Suppressor macrophage (primary cell): ENCODE data around the gene PXDN.

Source experiments
- DNase-seq, 4 experiments: peaks; one replicate each; pipeline ENCODE4 v3.0.0-alpha.2; 2020 to 2022

PXDN gene

GRCh38 chr2:1751767-1752725 lies 7.7 kb upstream of the PXDN start:
- DNase-seq, result no peak

DNA sequence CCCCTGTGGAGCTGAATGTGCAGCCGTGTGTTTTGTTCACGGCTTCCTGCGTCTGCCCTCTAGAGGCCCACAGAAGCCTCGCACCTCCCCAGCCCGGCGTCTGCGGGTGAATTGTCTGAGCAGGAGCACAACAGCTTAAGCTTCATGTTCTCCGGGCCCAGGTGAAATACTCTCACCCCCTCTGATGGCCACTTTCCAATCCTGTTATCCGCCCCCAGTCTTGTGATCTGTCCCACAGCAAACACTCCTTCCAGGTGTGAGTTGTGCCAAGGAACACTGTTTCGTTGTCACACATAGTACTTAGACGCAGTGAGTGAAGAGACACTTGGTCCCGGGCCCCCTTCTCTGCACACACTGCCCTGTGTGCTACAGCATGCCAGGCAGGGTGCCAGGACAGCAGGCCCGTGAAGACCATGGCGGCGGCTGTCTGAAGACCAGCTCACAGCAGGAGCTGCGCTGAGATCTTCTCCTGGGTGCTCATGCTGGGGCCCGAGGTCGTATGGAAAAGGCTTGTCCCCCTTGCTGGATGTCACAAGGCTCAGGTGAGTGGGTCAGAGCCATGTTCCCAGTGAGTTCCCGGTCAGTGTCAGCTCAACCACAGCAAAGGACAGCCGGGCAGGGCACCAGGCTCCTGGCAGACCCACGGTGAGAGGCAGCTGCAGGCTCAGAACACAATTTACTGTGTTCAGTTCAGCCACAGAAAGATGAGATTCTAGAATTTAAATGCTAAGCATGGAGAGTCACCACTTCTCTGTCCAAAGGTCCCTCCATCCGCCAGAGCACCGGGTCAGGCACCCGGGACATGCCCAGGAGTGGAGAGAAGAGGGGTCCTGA lies 6.8 kb upstream of the PXDN start:
- peak; percentile 45 to 69 (median 52) for DNase-seq

DNA sequence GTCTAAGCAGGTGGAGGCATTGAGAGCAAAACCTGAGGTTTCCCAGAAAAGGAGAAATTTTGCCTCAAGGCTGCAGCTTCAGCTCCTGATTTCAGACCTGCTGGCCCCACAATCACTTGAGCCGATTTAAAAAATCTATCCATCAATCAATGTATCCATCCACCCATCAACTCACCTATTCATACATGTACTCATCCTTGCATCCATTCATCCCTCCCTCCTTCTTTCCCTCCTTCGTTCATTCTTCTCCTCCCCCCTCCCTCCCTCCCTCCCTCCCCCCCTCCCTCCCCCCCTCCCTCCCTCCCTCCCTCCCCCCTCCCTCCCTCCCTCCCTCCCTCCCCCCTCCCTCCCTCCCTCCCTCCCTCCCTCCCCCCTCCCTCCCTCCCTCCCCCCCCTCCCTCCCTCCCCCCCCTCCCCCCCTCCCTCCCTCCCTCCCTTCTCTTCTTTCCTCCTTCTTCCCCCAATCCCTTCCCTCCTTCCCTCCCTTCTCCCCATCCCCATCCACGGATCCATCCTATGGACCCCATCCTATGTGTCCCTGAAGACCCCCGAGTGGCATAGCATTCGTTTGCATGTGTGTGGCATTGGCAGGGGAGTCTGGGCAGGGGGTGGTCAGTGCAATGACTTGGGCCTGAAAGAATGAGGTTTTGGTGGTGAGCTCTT lies 6.1 kb upstream of the PXDN start:
- DNase-seq, result no peak

- no peak for DNase-seq
These were observed 5.3 kb upstream of the PXDN start for GRCh38 chr2:1749489-1750119.

- no peak for DNase-seq
These were observed 4.6 kb upstream of the PXDN start for GRCh38 chr2:1748741-1749488.

DNA sequence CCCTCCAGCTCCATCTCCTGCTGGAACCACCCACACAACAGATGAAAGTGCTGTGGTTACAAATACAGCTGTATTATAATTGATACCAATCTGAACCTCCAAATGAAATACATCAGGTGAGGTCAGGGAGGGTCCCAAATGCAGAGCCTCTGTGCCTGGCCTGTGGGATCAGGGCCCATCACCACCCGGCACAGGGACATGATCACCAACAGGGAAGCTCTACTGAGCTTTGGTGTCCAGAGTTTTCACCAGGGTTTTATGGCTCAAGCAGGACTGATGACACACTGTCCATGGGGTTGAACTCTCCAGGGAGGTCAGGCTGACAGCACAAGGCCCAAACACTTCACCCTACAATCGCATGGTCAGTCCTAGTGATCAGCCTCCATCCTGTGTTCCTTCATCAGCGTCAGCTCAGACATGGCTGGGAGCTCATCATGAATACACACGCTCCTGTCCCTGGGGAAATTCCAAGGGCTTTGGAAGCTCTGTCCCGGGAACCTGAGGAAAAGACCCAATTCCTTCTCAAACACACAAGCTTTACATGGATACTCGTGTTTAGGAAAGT lies 3.9 kb upstream of the PXDN start:
- no peak for DNase-seq

- DNase-seq, result no peak
These were observed 3.0 kb upstream of the PXDN start for GRCh38 chr2:1747065-1747941.

DNA sequence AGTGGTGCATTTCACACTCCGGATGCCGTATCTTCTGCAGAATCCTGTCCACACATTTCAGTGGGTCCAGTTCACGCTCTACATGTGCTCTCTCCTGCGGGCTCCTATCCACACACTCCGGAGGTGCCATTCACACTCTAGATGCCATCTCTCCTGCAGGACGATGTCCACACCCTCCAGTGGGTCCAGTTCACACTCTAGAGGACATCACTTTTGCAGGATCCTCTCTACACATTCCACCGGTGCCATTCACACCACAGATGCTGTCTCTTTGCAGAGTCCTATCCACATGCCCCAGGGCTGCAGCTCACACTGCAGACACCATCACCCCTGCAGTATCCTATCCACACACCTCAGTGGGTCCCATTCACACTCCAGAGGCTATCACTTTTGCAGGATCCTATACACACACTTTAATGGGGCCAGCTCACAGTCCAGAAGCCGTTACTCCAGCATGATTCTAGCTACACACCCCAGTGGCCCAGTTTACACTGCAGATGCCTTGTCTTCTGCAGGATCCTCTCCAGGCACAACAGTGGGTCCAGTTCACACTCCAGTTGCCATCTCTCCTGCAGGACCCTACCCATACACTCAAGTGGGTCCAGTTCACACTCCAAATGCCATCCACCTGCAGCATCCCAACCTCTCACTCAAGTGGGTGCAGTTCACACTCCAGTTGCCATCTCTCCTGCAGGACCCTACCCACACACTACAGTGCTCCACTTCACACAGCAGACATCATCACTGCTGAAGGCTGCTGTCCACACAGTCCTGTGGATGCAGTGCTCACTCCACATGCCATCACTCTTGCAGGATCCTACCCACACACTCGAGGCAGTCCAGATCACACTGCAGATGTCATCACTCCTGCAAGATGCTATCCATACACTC lies 2.1 kb upstream of the PXDN start:
- no peak for DNase-seq

GRCh38 chr2:1745171-1746023 lies 1.1 kb upstream of the PXDN start:
- DNase-seq, result no peak

- DNase-seq, result no peak
These were observed 217 bp downstream of the PXDN start for GRCh38 chr2:1744151-1744445.

DNA sequence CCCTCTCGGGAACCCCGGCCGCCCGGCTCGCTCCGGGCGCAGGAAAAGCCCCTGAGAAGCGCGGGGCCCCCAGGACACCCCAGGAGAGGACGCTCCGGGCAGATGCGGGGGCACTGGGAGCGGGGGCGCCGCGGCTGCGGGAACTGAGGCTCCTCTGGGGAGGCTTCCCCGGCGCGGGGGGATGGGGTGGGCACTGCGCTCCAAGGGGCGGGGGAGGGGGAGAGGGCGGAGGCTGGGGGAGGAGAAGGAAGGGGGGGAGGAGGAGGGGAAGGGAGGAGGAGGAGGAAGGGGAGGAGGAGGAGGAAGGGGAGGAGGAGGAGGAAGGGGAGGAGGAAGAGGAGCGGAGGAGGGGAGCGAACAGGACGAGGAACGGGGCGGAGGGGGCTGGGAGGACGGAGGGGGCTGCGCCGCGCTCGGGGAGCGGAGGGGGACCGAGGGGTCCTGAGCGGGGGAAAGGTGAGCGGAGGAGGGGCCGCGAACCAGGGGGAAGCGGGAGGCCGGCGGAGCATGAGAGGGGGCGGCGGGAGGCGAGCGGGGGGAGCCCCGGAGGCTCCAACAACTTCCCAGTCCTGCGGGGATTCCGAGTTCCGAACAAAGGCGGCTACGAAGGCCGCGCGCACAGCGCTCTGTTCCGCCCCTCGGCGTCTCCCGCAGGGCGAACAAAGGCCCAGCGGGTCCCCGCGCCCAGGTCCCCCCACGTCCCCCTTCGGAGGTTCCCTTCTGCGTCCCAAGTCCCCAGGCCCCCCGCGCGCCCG lies 742 bp downstream of the PXDN start:
- no peak for DNase-seq

- DNase-seq, result no peak
These were observed 1.5 kb downstream of the PXDN start for GRCh38 chr2:1742681-1743395.

- no peak for DNase-seq
These were observed 2.0 kb downstream of the PXDN start for GRCh38 chr2:1742301-1742680.

GRCh38 chr2:1741851-1742250 lies 2.5 kb downstream of the PXDN start:
- no peak for DNase-seq

GRCh38 chr2:1740716-1741589 lies 3.4 kb downstream of the PXDN start:
- no peak for DNase-seq
